Kidney (tissue), 14 donors: Measurements from ENCODE around the gene RO60. TPM values are rescaled to one million over a fixed set of nuclear protein-coding genes. Genes with fewer than 3 reads are reported as not detected.

ENCODE experiments used
- DNase-seq, 5 donors: peaks; one replicate each; pipeline ENCODE4 v3.0.0-alpha.2; 2013 to 2020
- FAIRE-seq: peaks from 2 replicates; lab custom pipeline; 2012; peaks lifted over from hg19 to GRCh38; lab: Jason Lieb, UNC
- H3K27ac ChIP-seq, 2 donors: one replicate each; pipeline ENCODE4 v1.7.0; 2013; ENCODE audit warnings: low read depth in 2 of 2, low read length in 2 of 2, inconsistent platforms in 1 of 2
- H3K27me3 ChIP-seq: one replicate; pipeline ENCODE4 v1.7.1; 2013; ENCODE audit warnings: low read length, inconsistent platforms; ENCODE audit not compliant: control insufficient read depth, insufficient read depth
- H3K36me3 ChIP-seq, 3 donors: one replicate each; pipeline versions ENCODE4 v1.7.0 to v1.7.1; 2013; ENCODE audit warnings: low read length in 3 of 3, control low read depth in 1 of 3, inconsistent platforms in 1 of 3; ENCODE audit not compliant: insufficient read depth in 3 of 3, control insufficient read depth in 2 of 3
- H3K4me1 ChIP-seq, 3 donors: one replicate each; pipeline versions ENCODE4 v1.7.0 to v1.7.1; 2013; ENCODE audit warnings: low read length in 3 of 3, inconsistent platforms in 1 of 3, low read depth in 1 of 3; ENCODE audit not compliant: control insufficient read depth in 2 of 3, insufficient read depth in 2 of 3
- H3K4me3 ChIP-seq, 3 donors: one replicate each; pipeline versions ENCODE4 v1.7.0 to v1.8.1; 2013; ENCODE audit warnings: low read length in 3 of 3, control low read depth in 1 of 3, inconsistent platforms in 1 of 3
- H3K9ac ChIP-seq, 3 donors: one replicate each; pipeline versions ENCODE4 v1.7.0 to v1.7.1; 2013; ENCODE audit warnings: low read length in 3 of 3, control low read depth in 1 of 3, inconsistent platforms in 1 of 3
- H3K9me3 ChIP-seq, 3 donors: one replicate each; pipeline versions ENCODE4 v1.7.0 to v1.7.1; 2013; ENCODE audit warnings: low read length in 3 of 3, control low read depth in 1 of 3, inconsistent platforms in 1 of 3; ENCODE audit not compliant: control insufficient read depth in 2 of 3, insufficient read depth in 1 of 3
- CTCF ChIP-seq: IDR thresholded peaks from 3 replicates; pipeline ENCODE4 v1.5.1; 2012; ENCODE audit warnings: mild to moderate bottlenecking, moderate library complexity, borderline replicate concordance; ENCODE audit not compliant: insufficient read depth; ENCODE audit errors: extremely low read depth
- intact Hi-C: fragments of 100-400 bp; cut with DNase I; formaldehyde crosslinking; loops from one replicate; pipeline ENCODE4 v1.11.1; 2022
- polyA plus RNA-seq: library from polyadenylated mRNA; stranded (reverse); fragments of 350-450 nt; fragmentation: Illumina TruSeq; extraction: RNeasy Lipid Tissue Mini Kit (QIAGEN cat#74804); gene quantifications from one replicate; pipeline ENCODE4 v1.2.3, GENCODE V29; 2014; ENCODE audit warnings: low read depth, low replicate concordance; ENCODE audit not compliant: insufficient read depth
- total RNA-seq: library from RNA; stranded (reverse); fragmentation: NEBNext Ultra II Directional; extraction: Animal tissue kit (Norgen Biotek cat#: 25700); gene quantifications from one replicate; pipeline ENCODE4 v1.2.1, GENCODE V29; 2021
- donor health status: control.
- donor health status: control.
- donor health status: control.
- donor health status: control.
- donor health status: control.
- donor health status: DM: yes; HTN: yes; CAD: no.
- donor health status: Normal renal cell carcinoma (clear cell type).

RO60 gene
- total and polyA plus RNA-seq, 2 donors from 2014 or later: 4.8 to 72.0 TPM

GRCh38 chr1:193070942-193071341 is 11.5 kb downstream of the RO60 start:
- H3K36me3 ChIP-seq: no peaks in the 10 kb centered on the region
- intact Hi-C loops: no loop called here
- no peak for DNase-seq
- H3K27ac ChIP-seq: no peak overlapping the region
- no peaks in the 10 kb centered on the region for H3K4me1 ChIP-seq
- no peak overlapping the region for H3K4me3 ChIP-seq
- no peak for TF ChIP-seq CTCF
- FAIRE-seq: no peak
- no peaks in the 10 kb centered on the region for H3K27me3 ChIP-seq
- no peaks in the 10 kb centered on the region for H3K9me3 ChIP-seq
- H3K9ac ChIP-seq: no peak overlapping the region

- H3K9ac ChIP-seq: no peak overlapping the region
- H3K4me1 ChIP-seq: no peaks in the 10 kb centered on the region
- intact Hi-C loops: no loop called here
- peaks cover 14 to 19% (median 17%) of the 10 kb centered on the region in 3 donors for H3K36me3 ChIP-seq
- no peak for TF ChIP-seq CTCF
- no peaks in the 10 kb centered on the region for H3K9me3 ChIP-seq
- DNase-seq (no peak), FAIRE-seq (no peak)
- no peak overlapping the region for H3K4me3 ChIP-seq
- H3K27ac ChIP-seq: no peak overlapping the region
- H3K27me3 ChIP-seq: no peaks in the 10 kb centered on the region
Observed at GRCh38 chr1:193077991-193078390, 18.6 kb downstream of the RO60 start.

GRCh38 chr1:193079187-193079586 is 19.8 kb downstream of the RO60 start:
- Histone ChIP-seq H3K9me3 (no peaks in the 10 kb centered on the region), H3K36me3 (peaks cover 14 to 26% (median 23%) of the 10 kb centered on the region in 3 donors), H3K4me3 (no peak overlapping the region), H3K27ac (no peak overlapping the region), H3K27me3 (no peaks in the 10 kb centered on the region), H3K9ac (no peak overlapping the region), H3K4me1 (no peaks in the 10 kb centered on the region)
- FAIRE-seq (no peak), DNase-seq (no peak)
- intact Hi-C loops: no loop called here
- TF ChIP-seq CTCF: no peak
